MCF 10A (cell line): ENCODE results near the gene CADPS. TPM values are rescaled to one million over a fixed set of nuclear protein-coding genes. Genes with fewer than 3 reads are reported as not detected.

ENCODE experiments used
- BruUV-seq: library from RNA; stranded (reverse); fragments of 400-500 nt; replicated peaks from 2 replicates; lab custom pipeline; 2021; lab: Mats Ljungman, UMichigan
- CTCF ChIA-PET: fragments of 300-600 bp; sonication (Branson Sonifier 250); formaldehyde crosslinking; extraction: SDS; loops from one replicate; lab custom pipeline; 2021; ENCODE audit warnings: antibody characterized with exemption, inconsistent platforms; lab: Yijun Ruan, JAX
- POLR2A ChIA-PET: fragments of 300-600, 350-650 bp; sonication (Branson Sonifier 250); formaldehyde crosslinking; extraction: SDS; loops from one replicate; lab custom pipeline; 2020; ENCODE audit warnings: antibody characterized with exemption, inconsistent platforms; lab: Yijun Ruan, JAX
- DNase-seq: peaks from one replicate; pipeline ENCODE4 v3.0.0-alpha.2; 2018; ENCODE audit not compliant: unreplicated experiment
- H3K27ac Mint-ChIP-seq: one replicate; pipeline ENCODE4 v1.8.0; 2022; ENCODE audit warnings: mild to moderate bottlenecking, low read depth, mixed read lengths; ENCODE audit not compliant: unreplicated experiment
- H3K27me3 Mint-ChIP-seq: one replicate; pipeline ENCODE4 v1.8.0; 2022; ENCODE audit warnings: mixed read lengths; ENCODE audit not compliant: insufficient read depth, unreplicated experiment
- H3K36me3 Mint-ChIP-seq: one replicate; pipeline ENCODE4 v1.8.0; 2022; ENCODE audit warnings: mild to moderate bottlenecking, moderate library complexity, mixed read lengths; ENCODE audit not compliant: insufficient read depth, unreplicated experiment
- H3K4me1 Mint-ChIP-seq: one replicate; pipeline ENCODE4 v1.8.0; 2022; ENCODE audit warnings: mixed read lengths; ENCODE audit not compliant: insufficient read depth, unreplicated experiment
- H3K4me3 Mint-ChIP-seq: one replicate; pipeline ENCODE4 v1.8.0; 2022; ENCODE audit warnings: mild to moderate bottlenecking, moderate library complexity, mixed read lengths; ENCODE audit not compliant: unreplicated experiment
- H3K9me3 Mint-ChIP-seq: one replicate; pipeline ENCODE4 v1.8.0; 2022; ENCODE audit warnings: mixed read lengths; ENCODE audit not compliant: unreplicated experiment
- intact Hi-C: fragments of 100-400 bp; cut with micrococcal nuclease; formaldehyde crosslinking; loops from 2 replicates; pipeline ENCODE4 v1.14.1; 2022
- total RNA-seq: library from RNA; stranded (reverse); gene quantifications from 2 replicates; pipeline ENCODE4 v1.2.3, GENCODE V29; 2022
- TF ChIP-seq, protein P1 (sequence below): fragments of 200-600 bp; IDR thresholded peaks from one replicate; pipeline ENCODE4 v1.8.0; 2022; ENCODE audit warnings: antibody characterized with exemption, mild to moderate bottlenecking; ENCODE audit not compliant: unreplicated experiment

CADPS gene
- total RNA-seq, 1 experiment from 2014 or later = not detected

DNA sequence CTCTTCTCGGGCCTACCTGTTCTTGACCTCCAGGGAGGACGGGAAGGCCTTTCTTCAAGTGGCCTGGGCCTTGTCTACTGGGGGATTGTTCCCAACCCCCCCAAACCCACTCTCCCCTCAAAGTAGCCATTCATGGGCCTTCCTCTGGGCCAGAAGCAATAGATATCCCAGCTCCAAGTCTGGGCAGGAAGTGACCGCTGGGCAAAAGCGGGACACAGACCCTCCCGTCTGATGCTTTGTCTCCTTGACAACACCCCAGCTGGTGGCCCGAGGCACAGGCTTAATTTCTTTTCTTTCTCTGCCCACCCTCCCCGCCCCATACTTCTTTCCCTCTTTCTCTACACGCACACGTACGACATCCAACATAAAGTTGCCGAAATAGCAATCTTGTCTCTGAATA, 460.4 kb downstream of the CADPS start:
- Mint-ChIP-seq H3K27me3 (peaks cover 76% of the 10 kb centered on the region), H3K4me3 (no peak overlapping the region), H3K4me1 (no peaks in the 10 kb centered on the region), H3K36me3 (no peaks in the 10 kb centered on the region), H3K27ac (no peak overlapping the region), H3K9me3 (no peaks in the 10 kb centered on the region)
- intact Hi-C loops = no loop called here
- BruUV-seq = no TSS peak
- DNase-seq = no peak
- TF ChIP-seq, protein P1, sequence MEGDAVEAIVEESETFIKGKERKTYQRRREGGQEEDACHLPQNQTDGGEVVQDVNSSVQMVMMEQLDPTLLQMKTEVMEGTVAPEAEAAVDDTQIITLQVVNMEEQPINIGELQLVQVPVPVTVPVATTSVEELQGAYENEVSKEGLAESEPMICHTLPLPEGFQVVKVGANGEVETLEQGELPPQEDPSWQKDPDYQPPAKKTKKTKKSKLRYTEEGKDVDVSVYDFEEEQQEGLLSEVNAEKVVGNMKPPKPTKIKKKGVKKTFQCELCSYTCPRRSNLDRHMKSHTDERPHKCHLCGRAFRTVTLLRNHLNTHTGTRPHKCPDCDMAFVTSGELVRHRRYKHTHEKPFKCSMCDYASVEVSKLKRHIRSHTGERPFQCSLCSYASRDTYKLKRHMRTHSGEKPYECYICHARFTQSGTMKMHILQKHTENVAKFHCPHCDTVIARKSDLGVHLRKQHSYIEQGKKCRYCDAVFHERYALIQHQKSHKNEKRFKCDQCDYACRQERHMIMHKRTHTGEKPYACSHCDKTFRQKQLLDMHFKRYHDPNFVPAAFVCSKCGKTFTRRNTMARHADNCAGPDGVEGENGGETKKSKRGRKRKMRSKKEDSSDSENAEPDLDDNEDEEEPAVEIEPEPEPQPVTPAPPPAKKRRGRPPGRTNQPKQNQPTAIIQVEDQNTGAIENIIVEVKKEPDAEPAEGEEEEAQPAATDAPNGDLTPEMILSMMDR = no peak
- ChIA-PET CTCF (no interaction called here), POLR2A (no interaction called here)

DNA sequence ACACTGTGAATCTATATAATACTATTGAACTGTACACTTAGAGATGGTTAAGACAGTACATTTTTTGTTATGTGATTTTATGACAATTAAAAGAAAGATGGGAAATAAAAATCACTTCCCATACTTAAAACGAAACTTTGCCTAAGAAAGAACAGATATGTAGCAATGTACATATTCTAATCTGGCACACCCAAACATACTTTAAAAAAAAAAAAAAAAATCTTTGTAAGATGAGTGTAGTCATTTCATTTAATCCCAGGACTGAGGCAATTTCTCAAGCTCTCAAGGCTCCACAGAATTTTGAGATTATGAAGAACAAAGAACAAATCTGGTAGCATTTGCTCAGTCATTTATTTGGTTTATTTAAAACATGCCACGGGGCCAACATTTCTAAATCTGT, 461.5 kb downstream of the CADPS start:
- no peaks in the 10 kb centered on the region for H3K36me3 Mint-ChIP-seq
- H3K27me3 Mint-ChIP-seq = peaks cover 76% of the 10 kb centered on the region
- TF ChIP-seq, protein P1 = no peak
- intact Hi-C loops = no loop called here
- H3K27ac Mint-ChIP-seq = no peak overlapping the region
- no TSS peak for BruUV-seq
- ChIA-PET POLR2A (no interaction called here), CTCF (interaction anchor here (0.6 to 1.3 kb wide), 3 partner anchors 14 to 141 kb away, joined by 3 to 5 read pairs (median 3); no protein-coding TSS in a partner anchor)
- no peak for DNase-seq
- no peaks in the 10 kb centered on the region for H3K9me3 Mint-ChIP-seq
- no peaks in the 10 kb centered on the region for H3K4me1 Mint-ChIP-seq
- no peak overlapping the region for H3K4me3 Mint-ChIP-seq

DNA sequence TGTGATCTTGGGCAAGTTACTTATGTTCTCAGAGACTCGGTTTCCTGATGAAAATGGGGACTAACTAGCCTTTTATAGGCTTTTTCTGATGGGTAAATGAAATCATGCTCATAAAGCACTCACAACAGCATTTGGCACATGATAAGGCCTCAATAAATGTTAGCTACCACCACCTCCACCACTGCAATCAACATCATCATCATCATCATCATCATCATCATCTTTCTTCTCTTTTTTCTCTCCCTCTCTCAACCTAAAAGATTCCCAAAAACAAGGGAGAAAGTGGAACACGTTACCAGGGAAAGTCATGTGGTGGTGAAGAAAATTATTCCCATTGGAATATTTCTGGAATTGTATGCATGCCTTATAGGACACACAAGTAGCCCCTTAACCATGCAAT, 468.3 kb downstream of the CADPS start:
- Mint-ChIP-seq H3K27ac (no peak overlapping the region), H3K27me3 (peaks cover 93% of the 10 kb centered on the region), H3K9me3 (no peaks in the 10 kb centered on the region), H3K4me1 (no peaks in the 10 kb centered on the region), H3K4me3 (no peak overlapping the region), H3K36me3 (no peaks in the 10 kb centered on the region)
- no TSS peak for BruUV-seq
- CTCF ChIA-PET = interaction anchor here (0.6 kb wide), 1 partner anchor 260 kb away, joined by 4 read pairs; no protein-coding TSS in a partner anchor
- intact Hi-C loops = no loop called here
- DNase-seq = no peak
- POLR2A ChIA-PET = no interaction called here
- TF ChIP-seq, protein P1 = no peak

DNA sequence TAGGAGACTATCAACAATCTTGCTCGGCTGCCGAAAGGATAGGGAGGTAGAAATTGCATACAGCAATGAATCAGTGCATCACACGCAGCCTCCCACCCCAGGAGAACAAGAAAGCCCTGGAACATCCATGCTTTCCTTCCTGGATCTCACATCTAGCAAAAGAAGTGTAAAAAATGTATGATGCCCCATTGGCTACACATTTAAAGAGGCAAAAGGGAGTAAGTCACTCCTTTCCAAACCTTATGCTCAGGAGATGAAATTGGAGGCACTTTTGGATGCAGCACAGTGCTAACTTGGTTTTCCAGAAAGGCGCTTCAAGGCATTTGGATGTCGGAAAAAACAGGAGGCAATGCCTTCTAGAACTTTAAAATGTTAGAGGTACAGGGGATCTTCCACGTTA, 469.6 kb downstream of the CADPS start:
- POLR2A ChIA-PET = no interaction called here
- DNase-seq = no peak
- Mint-ChIP-seq H3K27ac (no peak overlapping the region), H3K27me3 (peaks cover 95% of the 10 kb centered on the region), H3K4me1 (no peaks in the 10 kb centered on the region), H3K9me3 (no peaks in the 10 kb centered on the region), H3K4me3 (no peak overlapping the region), H3K36me3 (no peaks in the 10 kb centered on the region)
- intact Hi-C loops = no loop called here
- TF ChIP-seq, protein P1 = no peak
- CTCF ChIA-PET = interaction anchor here (0.6 kb wide), 1 partner anchor 39 kb away, joined by 3 read pairs; no protein-coding TSS in a partner anchor
- no TSS peak for BruUV-seq
